Measurements from ENCODE around the gene RBPJL.

DNA sequence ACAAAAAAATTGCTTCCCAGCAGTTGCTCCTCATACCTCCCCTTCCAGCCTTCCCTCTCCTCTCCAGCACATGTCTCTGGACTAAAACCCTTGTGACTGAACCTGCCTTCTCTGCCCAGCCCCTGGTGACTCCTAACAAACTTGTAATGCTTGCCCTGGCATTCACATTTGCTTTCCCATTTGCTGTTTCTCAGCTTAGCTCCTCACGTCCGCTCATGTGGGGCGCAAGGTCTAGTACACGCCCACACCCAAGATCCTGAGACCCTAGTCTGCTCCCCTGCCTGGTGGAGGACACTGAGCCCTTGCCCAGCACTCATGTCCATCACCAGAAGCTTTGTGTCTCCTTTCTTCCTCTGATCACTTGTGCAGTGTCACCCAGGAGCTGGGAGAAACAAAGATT, 18.3 kb upstream of the RBPJL start:
- TF ChIP-seq, protein P1, sequence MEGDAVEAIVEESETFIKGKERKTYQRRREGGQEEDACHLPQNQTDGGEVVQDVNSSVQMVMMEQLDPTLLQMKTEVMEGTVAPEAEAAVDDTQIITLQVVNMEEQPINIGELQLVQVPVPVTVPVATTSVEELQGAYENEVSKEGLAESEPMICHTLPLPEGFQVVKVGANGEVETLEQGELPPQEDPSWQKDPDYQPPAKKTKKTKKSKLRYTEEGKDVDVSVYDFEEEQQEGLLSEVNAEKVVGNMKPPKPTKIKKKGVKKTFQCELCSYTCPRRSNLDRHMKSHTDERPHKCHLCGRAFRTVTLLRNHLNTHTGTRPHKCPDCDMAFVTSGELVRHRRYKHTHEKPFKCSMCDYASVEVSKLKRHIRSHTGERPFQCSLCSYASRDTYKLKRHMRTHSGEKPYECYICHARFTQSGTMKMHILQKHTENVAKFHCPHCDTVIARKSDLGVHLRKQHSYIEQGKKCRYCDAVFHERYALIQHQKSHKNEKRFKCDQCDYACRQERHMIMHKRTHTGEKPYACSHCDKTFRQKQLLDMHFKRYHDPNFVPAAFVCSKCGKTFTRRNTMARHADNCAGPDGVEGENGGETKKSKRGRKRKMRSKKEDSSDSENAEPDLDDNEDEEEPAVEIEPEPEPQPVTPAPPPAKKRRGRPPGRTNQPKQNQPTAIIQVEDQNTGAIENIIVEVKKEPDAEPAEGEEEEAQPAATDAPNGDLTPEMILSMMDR (IDR thresholded peaks at IDR 0.05): no peak
- TF ChIP-seq POLR2AphosphoS5 (IDR thresholded peaks at IDR 0.05) (no peak), EP300 (IDR thresholded peaks at IDR 0.05) (no peak)

All from gastroesophageal sphincter (tissue), 3 donors.